ENCODE measurements around the gene KCTD5.
"Not testable (repeated sequence)": the region's sequence is repeated elsewhere in the genome, so short reads cannot be mapped to it uniquely, and the experiment has no call there.

Gene KCTD5

DNA sequence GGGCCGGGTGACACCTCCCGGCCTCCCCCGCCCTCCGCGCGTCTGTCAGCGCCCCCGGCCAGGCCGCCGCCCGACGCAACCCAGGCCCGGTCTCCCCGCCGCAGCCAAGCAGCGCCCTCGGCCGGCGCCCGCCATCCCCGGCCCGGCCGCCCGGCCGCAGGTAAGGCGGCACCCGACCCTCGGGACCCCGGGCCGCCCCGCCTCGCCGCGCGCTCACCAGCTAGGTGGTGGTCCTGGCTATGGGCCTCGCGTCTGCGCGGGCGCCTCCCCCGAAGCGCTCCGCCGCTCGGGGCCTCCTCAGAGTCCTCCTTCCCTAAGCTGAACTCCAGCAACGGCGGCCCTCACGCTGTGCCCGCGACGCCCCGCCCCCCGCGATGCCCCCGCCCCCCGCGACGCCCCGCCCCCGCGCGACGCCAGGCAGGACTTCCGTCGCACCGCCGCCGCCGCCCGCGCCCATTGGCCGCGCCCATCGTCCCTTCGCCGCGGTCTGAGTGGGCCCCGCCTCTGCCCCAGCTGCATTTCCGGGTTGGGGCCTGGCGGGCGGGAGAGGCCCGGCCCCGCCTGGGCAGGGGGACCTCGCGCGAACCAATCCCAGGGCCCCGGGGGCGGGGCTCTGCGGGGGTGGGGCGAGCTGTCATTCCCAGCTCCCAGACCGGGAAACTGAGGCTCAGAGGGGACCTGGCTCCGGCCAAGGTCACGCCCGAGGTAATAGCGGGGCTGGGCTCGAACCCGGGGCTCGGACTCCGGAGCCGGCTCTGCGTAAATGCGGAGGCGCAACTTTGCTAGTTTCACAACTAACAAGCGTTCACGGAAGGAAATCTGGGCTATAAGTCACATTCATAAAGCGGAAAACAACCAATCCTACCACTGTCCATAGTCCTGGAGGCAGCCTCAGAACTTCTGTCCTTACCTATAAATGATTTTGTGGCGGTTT is 9.0 kb upstream of the KCTD5 start:
- DNase-seq: peak; percentile 93 to 94

DNA sequence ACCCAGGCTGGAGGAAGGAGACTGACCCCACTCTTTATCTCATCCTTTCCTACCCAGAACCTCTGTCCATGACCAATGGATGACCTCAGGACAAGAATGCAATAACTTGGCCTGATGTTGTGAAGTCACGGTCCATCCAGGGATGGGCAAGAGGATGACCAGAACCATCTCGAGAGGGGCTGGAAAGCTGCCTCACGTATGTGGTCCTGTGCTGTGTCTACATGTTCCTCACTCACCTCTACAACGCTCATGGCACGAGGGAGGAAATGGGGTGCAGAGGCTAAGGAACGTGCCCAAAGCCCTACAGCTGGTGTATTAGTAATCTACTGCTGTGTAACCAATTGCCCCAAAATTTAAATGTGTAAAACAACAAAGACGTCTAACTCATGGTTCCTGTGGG is 7.3 kb upstream of the KCTD5 start:
- no peak for DNase-seq

DNA sequence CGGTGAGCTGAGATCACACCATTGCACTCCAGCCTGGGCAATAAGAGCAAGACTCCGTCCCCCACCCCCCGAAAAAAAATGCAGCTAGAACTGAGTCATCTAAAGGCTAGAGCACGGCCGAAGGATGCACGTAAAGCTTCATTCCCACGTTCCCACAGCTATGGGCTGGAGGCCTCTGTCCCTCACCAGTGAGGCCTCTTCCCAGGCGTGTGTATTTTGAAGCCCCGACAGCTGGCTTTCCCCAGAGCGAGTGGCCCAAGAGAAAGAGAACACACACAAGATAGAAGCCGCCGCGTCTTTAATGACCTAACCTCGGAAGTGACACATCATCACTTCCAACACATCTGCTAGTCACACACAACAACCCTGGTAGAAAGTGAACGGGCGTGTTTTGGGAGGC is 6.6 kb upstream of the KCTD5 start:
- no peak for DNase-seq

DNA sequence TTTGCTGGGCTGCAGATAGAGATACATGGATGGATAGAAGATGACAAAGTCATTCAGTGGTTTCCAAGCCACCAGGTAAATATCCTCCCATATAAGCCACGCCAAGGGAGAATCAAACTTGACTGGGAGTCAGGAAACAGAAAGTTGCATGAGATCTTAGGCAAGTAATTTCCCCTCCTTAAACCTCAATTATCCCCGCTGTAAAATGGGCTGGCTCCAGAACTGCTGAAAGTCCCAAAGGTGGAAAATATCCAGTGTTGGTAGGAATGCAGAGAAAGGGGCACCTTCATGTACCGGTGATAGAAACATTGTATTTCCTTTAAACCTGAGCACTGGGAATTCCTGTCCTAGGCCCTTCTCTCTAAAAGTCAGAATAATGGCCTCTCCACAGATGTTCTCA is 5.4 kb upstream of the KCTD5 start:
- not testable (repeated sequence) for DNase-seq

DNA sequence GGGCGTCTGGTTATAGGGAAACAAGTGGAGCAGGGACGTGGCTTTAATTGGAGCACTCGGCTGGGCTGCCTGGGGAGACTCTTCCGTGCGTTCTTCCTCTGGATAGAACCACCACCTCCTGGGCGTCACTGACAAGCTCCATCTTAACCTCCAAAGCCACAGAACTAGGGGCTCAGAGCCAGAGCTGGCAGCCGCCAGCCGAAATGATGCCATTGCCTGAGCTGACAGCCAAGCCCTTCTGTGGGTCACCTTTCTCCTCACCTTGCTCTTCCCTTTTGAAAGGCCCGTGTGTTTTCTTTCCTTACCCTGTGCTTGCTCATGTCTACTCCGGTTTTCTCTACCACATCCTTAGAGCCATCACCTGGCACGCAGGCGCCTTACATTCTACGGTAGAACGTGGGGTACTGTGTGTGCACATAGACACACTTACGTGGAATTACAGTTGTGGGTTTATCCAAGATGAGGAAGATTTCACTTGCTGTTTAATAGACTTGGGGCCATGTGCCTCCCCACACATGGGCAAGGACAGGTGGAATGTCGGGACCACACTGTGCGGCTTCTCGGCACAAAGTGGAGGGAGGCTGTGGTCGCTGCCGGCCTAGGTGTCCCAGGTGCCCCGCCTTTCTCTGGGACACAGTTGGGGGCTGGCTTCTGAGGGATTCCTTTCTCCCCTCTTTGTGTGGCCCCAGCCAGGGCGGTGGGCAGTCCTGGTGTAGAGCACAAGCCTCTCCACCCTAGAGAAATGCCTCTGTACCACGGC is 3.9 kb upstream of the KCTD5 start:
- not testable (repeated sequence) for DNase-seq

DNA sequence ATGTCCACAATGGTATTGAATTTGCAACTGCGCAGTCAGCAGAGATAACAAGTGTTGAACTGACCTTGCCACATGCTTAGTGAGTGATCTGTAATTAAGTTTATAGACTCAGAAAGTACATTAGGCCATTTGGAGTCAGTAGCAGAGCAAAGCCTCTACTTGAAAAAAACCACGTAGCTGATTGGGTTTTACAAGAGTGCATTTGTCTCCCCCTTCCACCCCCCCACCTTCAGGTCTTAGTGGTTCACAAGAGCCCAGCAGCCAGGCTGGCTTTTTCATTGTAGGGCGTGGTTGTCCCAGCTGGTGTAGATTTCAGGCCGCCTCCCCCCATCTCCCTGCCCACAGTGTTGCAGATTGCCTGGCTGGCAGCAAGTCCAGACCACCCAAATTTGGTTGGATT is 2.4 kb upstream of the KCTD5 start:
- not testable (repeated sequence) for DNase-seq

DNA sequence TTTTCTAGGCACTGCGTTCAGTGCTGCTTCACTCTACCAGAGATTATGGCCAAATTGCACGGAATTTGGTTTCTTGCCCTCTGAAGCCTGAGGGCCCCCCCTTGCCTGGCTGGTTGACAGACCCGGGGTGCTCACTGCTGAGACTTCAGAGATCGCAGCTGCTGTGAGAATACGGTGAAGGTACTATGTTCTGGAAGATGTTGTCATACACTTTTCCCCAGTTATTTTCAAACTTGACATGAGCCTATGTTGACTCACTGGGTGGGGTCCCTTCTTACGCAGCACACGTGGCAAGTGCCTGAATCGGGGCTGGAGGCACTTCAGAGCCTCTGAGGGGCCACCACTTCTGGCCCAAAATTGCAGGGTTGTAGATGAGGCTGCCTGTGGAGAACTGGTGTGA is 2.0 kb upstream of the KCTD5 start:
- DNase-seq: not testable (repeated sequence)

DNA sequence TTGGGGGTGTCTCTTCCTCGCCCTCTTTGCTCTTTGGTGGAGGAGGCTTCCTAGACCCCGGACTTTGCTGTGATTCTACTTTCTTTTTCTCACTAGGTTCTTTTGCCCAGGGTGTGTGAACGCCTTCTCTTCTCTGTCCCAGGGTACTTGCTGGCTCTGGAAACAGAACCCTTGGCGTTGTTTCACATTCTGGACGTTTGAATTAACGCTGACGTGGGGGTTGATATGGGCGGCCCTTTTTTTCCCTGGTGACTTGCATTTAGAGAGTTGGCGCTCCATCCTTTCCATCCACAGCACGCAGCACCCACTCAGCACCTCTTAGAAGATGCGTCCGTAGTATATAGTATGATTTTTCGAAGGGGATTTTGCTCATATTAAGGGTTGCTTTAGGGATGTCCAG is 718 bp downstream of the KCTD5 start:
- peak in 1 of 2 experiments; percentile 14 for DNase-seq

DNA sequence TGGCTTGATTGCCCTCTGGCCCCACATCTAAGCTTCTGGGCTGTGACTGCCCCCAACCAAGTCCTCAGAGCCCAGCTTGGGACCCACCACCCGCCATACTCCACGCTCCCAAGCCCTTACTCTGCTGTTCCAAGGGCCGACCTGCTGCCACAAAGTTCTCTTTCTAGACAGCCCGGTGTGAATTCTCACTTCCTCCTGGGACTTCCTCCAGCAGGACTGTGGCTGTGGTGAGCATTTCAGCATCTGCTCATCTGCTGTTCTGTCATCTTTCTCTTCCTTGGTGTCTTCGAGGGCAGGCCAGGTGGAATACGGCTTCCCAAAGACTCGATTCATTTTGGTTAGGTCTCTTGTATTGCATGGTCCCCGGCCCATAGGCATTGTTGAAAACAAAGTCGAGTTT is 3.8 kb downstream of the KCTD5 start:
- DNase-seq: not testable (repeated sequence)

DNA sequence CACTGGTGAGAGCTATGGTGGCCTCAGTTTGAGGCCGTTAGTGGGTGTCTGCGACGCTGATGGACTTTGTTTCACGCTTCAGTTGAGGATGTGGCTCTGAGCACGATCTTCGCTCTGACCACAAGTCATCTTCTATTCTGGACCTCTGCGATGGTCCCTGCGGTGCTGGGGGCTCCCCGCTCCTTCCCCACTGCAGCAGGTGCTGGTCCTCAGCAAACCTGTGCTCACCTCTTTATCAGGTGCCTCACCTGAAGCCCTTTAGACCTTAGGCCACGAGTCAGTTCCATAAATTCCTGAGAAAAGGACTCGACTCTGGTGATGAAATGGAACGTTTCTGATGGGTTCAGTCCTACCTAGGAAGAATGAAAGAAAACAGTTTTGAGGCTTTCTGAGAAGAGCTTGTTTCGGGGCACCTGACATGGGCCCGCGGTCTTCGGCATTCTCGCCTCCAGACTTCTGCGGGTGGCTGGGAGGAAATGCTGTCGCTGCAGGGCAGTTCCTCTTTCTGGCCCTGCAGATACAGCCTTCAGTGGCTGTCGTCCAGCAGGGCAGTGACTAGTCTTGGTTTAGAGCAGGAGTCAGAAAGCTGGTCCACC is 4.7 kb downstream of the KCTD5 start:
- DNase-seq: peak; percentile 40 to 59

DNA sequence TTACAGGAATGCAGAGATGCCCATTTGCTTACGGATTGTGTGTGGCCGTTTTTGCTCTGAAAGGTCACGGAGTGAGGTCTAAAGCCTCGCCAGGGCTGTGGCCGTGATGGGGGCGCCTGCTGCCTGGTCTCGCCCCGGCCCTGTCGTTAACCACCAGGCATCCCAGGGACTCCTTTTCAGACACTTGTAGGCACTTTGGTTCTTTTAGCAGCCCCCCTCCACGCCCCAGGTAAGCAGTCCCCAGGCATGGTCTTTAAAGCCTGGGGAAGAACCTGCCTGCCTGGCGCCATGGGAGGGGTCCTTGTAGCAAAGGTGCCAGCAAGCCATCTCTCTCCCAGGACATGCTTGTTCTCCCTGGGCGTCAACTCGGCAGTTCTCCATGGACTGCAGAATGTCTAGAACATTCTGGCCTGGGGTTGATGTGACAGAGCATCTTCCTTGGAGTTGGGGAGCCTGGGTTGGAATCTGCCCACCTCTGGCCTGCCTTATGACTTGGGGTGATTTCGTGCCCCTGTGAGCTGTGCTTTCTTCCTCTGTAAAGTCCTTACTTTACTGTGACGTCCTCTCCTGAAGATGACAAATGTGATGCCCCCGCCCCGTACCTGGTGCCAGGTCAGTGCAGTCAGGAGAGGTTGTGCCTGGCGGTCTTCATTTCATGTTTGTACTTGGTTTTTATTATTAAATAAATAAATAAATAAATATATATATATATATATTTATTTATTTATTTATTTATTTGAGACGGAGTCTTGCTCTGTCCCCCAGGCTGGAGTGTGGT is 5.4 kb downstream of the KCTD5 start:
- DNase-seq: no peak

DNA sequence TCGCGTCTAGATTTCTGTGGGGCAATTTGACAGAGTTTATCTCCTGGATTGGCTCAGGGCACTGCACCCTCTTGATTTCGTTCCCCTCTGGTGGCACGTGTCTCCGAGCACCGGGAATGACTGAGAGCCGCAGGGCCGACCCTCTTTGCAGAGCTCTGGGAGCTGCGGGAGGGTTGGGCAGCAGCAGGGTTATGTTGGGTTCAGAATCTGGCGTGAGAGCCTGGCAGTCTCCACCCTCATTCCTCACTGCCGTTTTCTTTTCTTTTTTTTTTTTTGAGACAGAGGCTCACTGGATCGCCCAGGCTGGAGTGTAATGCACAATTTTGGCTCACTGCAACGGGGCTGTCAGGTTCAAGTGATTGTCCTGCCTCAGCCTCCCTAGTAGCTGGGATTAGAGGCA is 7.1 kb downstream of the KCTD5 start:
- not testable (repeated sequence) for DNase-seq

DNA sequence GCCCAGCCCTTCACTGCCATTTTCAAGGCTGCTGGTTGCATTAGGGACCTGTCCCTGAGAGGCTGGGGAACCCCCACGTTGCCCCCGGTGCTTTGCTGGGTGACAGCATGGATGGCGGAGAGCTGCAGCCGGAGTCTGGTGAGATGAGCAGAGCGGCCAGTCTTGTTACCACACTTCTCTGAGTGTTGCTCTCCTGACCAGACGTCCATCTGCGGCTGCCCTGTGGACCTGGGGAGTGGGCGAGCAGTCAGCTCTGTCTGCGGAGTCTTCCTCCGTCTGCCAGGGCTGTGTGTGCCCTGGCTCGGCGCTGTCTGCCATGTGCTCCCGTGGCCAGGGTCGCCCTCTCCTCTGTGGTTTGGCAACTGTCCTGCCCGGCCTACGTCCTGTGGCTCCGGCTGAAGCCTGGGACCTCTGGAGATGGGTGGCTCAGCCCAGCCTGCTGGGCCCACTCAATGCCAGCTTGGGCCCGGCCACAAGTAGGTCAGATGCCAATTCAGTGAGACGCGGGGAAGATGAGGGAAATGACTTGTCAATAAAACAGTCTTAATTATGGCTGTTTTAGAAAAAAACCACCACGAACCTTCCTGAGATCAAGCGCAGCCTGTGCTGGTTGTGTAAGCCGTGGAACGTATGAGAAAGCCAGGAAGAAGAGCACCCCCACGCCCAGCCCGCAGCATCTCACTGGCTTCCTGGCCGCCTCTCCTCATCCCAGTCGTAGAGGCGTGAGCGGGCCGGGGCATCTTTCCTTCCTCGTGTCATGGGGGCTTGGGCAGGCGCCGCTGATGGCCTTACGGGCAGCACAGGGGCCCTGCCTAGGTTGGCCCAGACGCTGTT is 7.9 kb downstream of the KCTD5 start:
- no peak for DNase-seq

DNA sequence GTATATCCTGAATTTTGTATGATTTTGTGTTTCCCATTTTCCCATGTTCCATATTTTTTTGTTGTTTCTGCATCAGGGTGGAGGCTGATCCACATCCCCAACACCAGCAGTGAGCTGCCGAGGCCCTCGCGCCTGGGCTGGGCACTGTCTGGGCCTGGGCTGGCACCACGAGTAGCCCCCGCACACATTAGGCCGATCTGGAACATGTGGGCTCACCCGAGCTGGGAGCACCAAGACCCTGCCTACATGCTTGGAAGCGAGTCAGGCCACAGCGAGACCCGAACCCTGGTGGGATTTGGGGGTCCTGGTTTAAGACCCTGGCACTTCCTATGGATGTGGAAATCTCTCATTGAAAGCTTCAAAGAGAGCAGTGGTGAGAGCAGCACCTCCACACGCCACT is 8.5 kb downstream of the KCTD5 start:
- DNase-seq: no peak

DNA sequence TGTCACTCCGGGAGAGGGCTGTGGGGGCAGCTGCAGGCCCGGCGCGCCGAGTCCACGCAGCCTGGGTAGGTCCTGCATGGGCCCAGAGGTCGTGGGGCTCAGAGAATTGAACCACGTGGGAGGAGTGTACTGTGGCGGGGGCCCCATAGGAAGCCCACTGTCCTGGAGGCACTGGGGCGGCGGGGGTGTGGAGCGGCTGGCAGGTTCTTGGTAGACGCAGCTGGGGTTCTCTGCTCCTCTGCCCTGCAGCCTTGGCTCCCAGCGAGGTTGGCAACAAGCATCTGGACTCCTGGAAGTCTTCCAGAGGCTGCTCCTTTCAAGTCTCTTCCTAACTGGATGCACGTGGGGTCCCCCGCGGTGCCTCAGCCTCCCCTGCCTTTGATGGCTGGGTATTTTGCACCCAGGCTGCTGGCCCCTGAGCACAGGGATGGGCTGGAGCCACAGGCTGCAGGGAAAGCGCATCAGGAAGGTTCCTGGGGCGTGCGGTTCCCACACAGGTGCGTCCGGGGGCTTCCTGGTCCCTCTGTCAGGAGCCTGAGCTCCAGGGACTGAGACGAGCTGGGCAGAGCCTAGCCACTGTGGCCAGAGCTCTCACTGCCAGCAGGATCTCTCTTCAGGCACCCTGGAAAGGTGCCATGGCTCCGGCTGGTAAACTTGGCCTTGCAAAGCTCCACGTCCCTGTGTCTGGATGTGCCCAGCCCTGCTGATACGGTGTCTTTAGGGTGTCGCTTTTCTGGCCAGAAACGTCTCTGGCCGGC is 9.3 kb downstream of the KCTD5 start:
- DNase-seq: no peak

DNA sequence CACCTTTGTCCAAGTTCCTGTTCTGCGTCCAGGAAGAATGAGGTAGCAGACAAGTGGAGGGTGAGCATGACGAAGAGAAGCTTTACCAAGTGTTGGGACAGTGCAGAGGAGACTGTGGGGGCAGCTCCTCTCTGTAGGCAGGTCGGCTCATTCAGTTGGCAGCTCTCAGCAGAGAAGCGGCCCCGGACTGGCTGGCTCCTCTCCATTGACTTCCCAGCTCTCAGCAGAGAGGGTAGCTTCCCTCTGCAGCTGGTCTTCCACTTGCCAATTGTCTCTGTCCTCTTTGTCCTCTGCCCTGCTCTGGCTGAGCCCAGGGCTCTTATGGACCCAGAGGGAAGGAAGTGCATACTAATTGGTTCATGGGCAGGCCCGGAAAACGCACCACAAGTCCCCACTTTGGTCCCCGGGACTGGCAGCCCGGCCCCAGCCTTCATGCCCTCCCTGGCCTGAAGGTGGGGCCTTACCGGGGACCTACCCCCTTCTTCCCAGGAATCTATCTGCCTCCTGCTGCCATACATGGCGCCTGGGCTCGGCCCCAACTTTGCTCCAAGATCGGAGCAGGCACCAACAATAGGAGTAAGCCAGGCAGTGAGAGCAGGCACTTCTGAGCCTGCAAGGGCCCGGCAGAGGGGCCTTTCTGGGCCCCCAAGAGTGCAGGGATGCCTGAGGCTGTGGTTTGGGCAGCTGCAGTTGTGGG is 10.1 kb downstream of the KCTD5 start:
- no peak for DNase-seq

DNA sequence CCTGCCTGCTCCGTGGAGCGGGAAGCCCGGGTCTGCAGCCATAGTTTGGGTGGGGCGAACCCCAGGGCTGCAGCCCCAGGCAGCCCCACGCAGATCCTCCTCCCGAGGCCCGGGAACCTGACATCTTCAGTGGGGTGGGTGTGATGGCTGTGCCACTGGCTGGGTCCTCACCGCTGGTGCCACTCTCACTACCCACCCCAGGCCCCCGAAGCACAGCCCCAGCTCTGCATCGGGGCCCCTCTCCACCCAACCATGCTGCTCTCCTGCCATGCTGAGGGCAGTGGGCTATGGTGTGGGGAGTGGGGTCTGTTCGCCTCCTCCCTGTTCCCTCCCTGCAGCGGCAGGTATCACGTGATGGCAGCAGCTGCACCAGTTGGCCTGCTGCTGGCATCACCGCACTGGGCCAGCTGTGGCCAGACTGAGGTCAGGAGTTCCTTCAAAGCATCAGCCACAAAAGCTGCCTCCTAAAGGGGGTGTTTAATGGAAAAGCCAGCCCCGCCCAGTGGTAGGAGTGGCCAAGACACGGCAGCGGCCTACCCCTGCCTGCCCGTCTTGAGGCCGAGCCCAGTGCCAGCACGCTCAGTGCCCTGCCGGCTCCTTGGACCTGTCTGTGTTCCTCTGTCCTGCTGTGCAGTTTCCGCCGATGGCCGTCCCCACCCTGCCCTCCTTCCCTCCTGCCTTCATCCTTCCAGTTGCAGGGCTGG is 10.8 kb downstream of the KCTD5 start:
- no peak for DNase-seq

DNA sequence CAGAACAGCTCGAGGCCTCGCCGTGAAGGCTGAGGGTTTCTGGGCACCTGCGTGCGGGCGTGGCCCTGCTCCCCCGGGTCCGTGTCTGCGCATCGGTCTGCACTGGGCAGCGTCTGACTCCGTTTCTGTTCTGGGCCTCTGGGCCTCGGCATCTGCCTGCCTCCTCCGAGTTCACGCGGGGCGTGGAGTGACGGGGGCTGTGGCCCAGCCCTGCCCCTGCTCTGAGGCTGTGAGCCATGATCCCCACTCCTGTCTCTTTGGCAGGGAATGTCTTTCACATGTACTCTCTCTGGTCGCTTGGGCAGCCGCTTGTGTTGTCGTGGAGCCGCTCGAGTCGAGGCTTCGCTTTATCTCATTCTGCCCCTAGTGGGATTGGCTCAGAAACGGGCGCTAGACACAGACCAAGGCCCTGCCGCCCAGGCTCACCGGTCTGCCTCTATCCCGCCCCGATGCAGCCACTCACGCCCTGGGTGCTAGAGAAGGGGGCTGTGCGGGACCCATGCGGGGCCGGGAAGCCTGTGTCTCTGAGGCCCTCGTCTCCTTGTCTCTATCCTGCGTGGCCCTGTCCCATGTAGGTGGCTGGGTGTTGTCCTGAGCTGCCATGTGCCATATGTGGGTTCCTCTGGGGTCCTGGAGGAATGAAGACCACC is 14.4 kb downstream of the KCTD5 start:
- not testable (repeated sequence) for DNase-seq

DNA sequence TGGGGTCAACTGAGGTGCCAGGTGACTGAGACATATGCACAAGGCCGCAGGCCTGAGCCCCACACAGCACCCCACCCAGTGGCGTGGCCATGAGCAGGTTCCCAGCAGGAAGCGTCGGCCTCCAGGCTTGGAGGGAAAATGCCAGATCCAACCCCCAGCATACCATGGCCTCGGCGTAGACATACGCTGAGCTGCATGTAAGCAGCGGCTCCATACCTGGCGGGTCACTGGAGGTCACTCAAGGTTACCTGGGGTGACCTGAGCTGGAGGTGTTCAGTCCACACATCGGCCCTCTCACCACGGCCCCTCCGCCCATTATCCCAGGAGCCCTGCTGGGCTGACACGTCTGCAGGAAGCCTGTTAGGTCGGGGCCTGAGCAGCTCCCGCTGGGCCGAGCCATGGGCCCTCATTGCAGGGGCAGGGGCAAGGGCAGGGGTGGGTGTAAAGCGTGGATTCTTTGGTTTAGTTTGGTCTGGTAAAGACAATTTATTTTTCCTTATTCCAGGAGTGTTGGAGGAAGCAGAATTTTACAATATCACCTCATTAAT is 15.2 kb downstream of the KCTD5 start:
- DNase-seq: no peak
